GM12878 (cell line): Measurements from ENCODE around the gene ABCG1. TPM values are rescaled to one million over a fixed set of nuclear protein-coding genes. Genes with fewer than 3 reads are reported as not detected.

Experiments used
- BCL3 ChIP-seq: IDR thresholded peaks from 2 replicates; pipeline ENCODE4 v1.6.1; 2011; ENCODE audit warnings: borderline replicate concordance, low read depth, mild to moderate bottlenecking, moderate library complexity, low read length; ENCODE audit not compliant: insufficient read depth, poor library complexity, severe bottlenecking
- CHD1 ChIP-seq: IDR thresholded peaks from 2 replicates; pipeline ENCODE4 v1.6.1; 2012; ENCODE audit warnings: low read depth, low read length, improper control_type of control experiment
- ETV6 ChIP-seq, 2 experiments: fragments of 450-650 bp in 1 of 2; IDR thresholded peaks in 1 of 2; conservative IDR thresholded peaks in 1 of 2; 2 replicates each; pipeline ENCODE4 v1.6.1; 2014; ENCODE audit warnings: antibody characterized with exemption in 1 of 2, borderline replicate concordance in 1 of 2, low read depth in 1 of 2, mild to moderate bottlenecking in 1 of 2, moderate library complexity in 1 of 2
- KAT2A ChIP-seq: conservative IDR thresholded peaks from 2 replicates; pipeline ENCODE4 v1.6.1; 2011; ENCODE audit warnings: low read depth, low read length; ENCODE audit not compliant: control insufficient read depth
- LARP7 ChIP-seq: fragments of 450-650 bp; IDR thresholded peaks from 2 replicates; pipeline ENCODE4 v1.6.1; 2017; ENCODE audit warnings: mild to moderate bottlenecking
- MYB ChIP-seq: fragments of 150-350 bp; IDR thresholded peaks from 2 replicates; pipeline ENCODE4 v1.6.1; 2014; ENCODE audit warnings: mild to moderate bottlenecking, low read depth, low read length, borderline replicate concordance
- NFYA ChIP-seq: IDR thresholded peaks from 2 replicates; pipeline ENCODE4 v1.6.1; 2011; ENCODE audit warnings: low read depth, mild to moderate bottlenecking, low read length, improper control_type of control experiment, borderline replicate concordance
- NKRF ChIP-seq: fragments of 450-650 bp; conservative IDR thresholded peaks from 2 replicates; pipeline ENCODE4 v1.6.1; 2017; ENCODE audit warnings: mild to moderate bottlenecking, moderate library complexity
- NR2F1 ChIP-seq: fragments of 450-650 bp; conservative IDR thresholded peaks from 2 replicates; pipeline ENCODE4 v1.6.1; 2017; ENCODE audit warnings: mild to moderate bottlenecking
- PAX8 ChIP-seq: fragments of 450-650 bp; IDR thresholded peaks from 2 replicates; pipeline ENCODE4 v1.6.1; 2017; ENCODE audit warnings: mild to moderate bottlenecking, moderate library complexity
- POLR2A ChIP-seq: IDR thresholded peaks from 2 replicates; pipeline ENCODE4 v1.6.1; 2011; ENCODE audit warnings: low read depth, mild to moderate bottlenecking, low read length
- RBBP5 ChIP-seq: fragments of 200-600 bp; sonication (generic); conservative IDR thresholded peaks from 2 replicates; pipeline ENCODE4 v1.6.1; 2016
- SRF ChIP-seq, 2 experiments: IDR thresholded peaks; 2 replicates each; pipeline ENCODE4 v1.6.1; 2011; ENCODE audit warnings: low read depth in 2 of 2, low read length in 2 of 2, mild to moderate bottlenecking in 1 of 2, moderate library complexity in 1 of 2
- STAT1 ChIP-seq: fragments of 450-650 bp; conservative IDR thresholded peaks from 2 replicates; pipeline ENCODE4 v1.6.1; 2014; ENCODE audit warnings: antibody characterized with exemption, mild to moderate bottlenecking
- USF1 ChIP-seq: IDR thresholded peaks from 2 replicates; pipeline ENCODE4 v1.6.1; 2011; ENCODE audit warnings: borderline replicate concordance, low read depth, mild to moderate bottlenecking, moderate library complexity, mixed read lengths, low read length; ENCODE audit not compliant: insufficient read depth; ENCODE audit errors: extremely low read length
- YY1 ChIP-seq: IDR thresholded peaks from 2 replicates; pipeline ENCODE4 v1.6.1; 2011; ENCODE audit warnings: low read depth, mild to moderate bottlenecking, low read length
- ZBTB33 ChIP-seq: fragments of 450-650 bp; IDR thresholded peaks from 2 replicates; pipeline ENCODE4 v1.6.1; 2017; ENCODE audit warnings: mild to moderate bottlenecking
- ZBTB40 ChIP-seq: fragments of 450-650 bp; IDR thresholded peaks from 2 replicates; pipeline ENCODE4 v1.6.1; 2016; ENCODE audit warnings: mild to moderate bottlenecking, moderate library complexity, borderline replicate concordance
- polyA plus RNA-seq, 11 experiments: library from polyadenylated mRNA; depleted of rRNA in 4 of 11; unstranded in 6 of 11; stranded (reverse) in 5 of 11; fragments of >200 nt; fragmentation: Nextera tagmentation in 4 of 11; fragmentation: Illumina TruSeq in 1 of 11; extraction: Ambion mirVana in 4 of 11; extraction: Trizol in 1 of 11; gene quantifications; 1 replicate in 1 of 11; 2 replicates in 10 of 11; pipeline versions ENCODE4 v1.2.1 to v1.2.3, GENCODE V29; 2011 to 2016; ENCODE audit warnings: inconsistent platforms in 2 of 11, missing spikeins in 2 of 11, low read depth in 1 of 11
- total RNA-seq, 4 experiments: library from RNA; depleted of rRNA in 3 of 4; stranded (reverse); fragments of >200 nt in 3 of 4; fragmentation: Illumina TruSeq in 1 of 4; extraction: Trizol in 1 of 4; gene quantifications; 2 replicates each; pipeline versions ENCODE4 v1.2.1 to v1.2.3, GENCODE V29; 2013 to 2021

ABCG1 gene
- total and polyA plus RNA-seq, 10 of the 15 experiments (the other 5 are each of a cell fraction or from before 2014, with no cell fraction given): 0.59 to 19.3 (median 5.7) TPM

GRCh38 chr21:42233067-42233961 is 14.4 kb downstream of the ABCG1 start (continued):
- TF ChIP-seq ETV6 (conservative IDR thresholded peaks at IDR 0.05 in 1 of 2, IDR thresholded peaks at IDR 0.05 in 1 of 2; ENCODE audit: borderline replicate concordance in 1 of 2, low read depth in 1 of 2) (peak in 1 of 2 experiments; percentile 63; a peak in 2 of 4 replicates), POLR2A (no peak), USF1 (no peak), NFYA (no peak), YY1 (peak; percentile 58; the same call in 1 of the 2 replicates), LARP7 (peak; percentile 54; the same call in 1 of the 2 replicates), NR2F1 (peak; percentile 84; the same call in 1 of the 2 replicates), SRF (IDR thresholded peaks at IDR 0.05; ENCODE audit: low read depth in 2 of 2, low read length in 2 of 2) (0 out of 4 replicates have a peak, but pooled peaks of 1 of the 2 experiments have one; percentile 43), RBBP5 (no peak), KAT2A (no peak), ZBTB40 (peak; percentile 16; the same call in 1 of the 2 replicates), ZBTB33 (no peak), STAT1 (no peak), MYB (peak; percentile 95), BCL3 (peak; percentile 31), CHD1 (no peak), PAX8 (no peak), NKRF (peak; percentile 79)
